ENCODE measurements around the gene ALDH1L2.
A peak's percentile ranks its signal among the peaks of the same experiment; 100 is the strongest.

ALDH1L2 gene

GRCh38 chr12:105104762-105105161 lies 20.5 kb upstream of the ALDH1L2 start (continued):
- TF ChIP-seq ZNF157 (tag by site-specific recombination; IDR thresholded peaks at IDR 0.05) (no peak), ZXDB (tag by site-specific recombination; IDR thresholded peaks at IDR 0.05) (no peak), ZNF23 (tag by site-specific recombination; IDR thresholded peaks at IDR 0.05; ENCODE audit: borderline replicate concordance) (no peak), WT1 (tag by site-specific recombination; IDR thresholded peaks at IDR 0.05) (no peak), ZNF677 (tag by site-specific recombination; IDR thresholded peaks at IDR 0.05) (no peak), ZNF580 (tag by site-specific recombination; IDR thresholded peaks at IDR 0.05) (peak; percentile 95)

GRCh38 chr12:105102673-105103072 lies 18.4 kb upstream of the ALDH1L2 start:
- POLR2A ChIA-PET, result interaction anchor here (0.6 to 1.1 kb wide), 3 partner anchors 168 to 1173 kb away, joined by 3 to 5 read pairs (median 5); partner anchors contain the start of gene HSP90B1
- no peak for TF ChIP-seq ZNF610 (tag by site-specific recombination; IDR thresholded peaks at IDR 0.05; ENCODE audit: borderline replicate concordance)
- peak; percentile 86 for TF ChIP-seq ATF2 (tag by site-specific recombination; IDR thresholded peaks at IDR 0.05; ENCODE audit: low read depth)
- 0 out of 2 replicates have a peak, but pooled peaks have one; percentile 13 for TF ChIP-seq ZBTB17 (tag by site-specific recombination; IDR thresholded peaks at IDR 0.05)
- TF ChIP-seq ZNF350 (tag by site-specific recombination; IDR thresholded peaks at IDR 0.05), result no peak
- no peak for TF ChIP-seq ZNF157 (tag by site-specific recombination; IDR thresholded peaks at IDR 0.05)
- TF ChIP-seq ZNF580 (tag by site-specific recombination; IDR thresholded peaks at IDR 0.05), result no peak
- 0 out of 2 replicates have a peak, but pooled peaks have one; percentile 15 for TF ChIP-seq PRDM6 (tag by site-specific recombination; IDR thresholded peaks at IDR 0.05)
- H3K36me3 ChIP-seq (ENCODE audit: control insufficient read depth in 2 of 2, insufficient read depth in 1 of 2, low read length in 2 of 2), result no peaks in the 10 kb centered on the region
- no peaks in the 10 kb centered on the region for H3K9me3 ChIP-seq (ENCODE audit: control insufficient read depth, insufficient read depth, low read depth, low read length)
- peaks cover 6% of the 10 kb centered on the region; the same call in 1 of the 2 replicates for H3K4me1 ChIP-seq (ENCODE audit: control insufficient read depth, insufficient read depth, low read length)
- no peak overlapping the region for H3K4me3 ChIP-seq (ENCODE audit: low read depth, low read length)
- no peak overlapping the region for H3K27ac ChIP-seq (ENCODE audit: extremely low read depth, low read depth, low read length)
- CTCF ChIA-PET, result interaction anchor here (0.6 to 1.4 kb wide), 3 partner anchors 46 to 721 kb away, joined by 3 to 5 read pairs (median 3); no protein-coding TSS in a partner anchor

GRCh38 chr12:105100998-105101397 lies 16.7 kb upstream of the ALDH1L2 start:
- no peak overlapping the region for H3K27ac ChIP-seq (ENCODE audit: extremely low read depth, low read depth, low read length)
- H3K4me1 ChIP-seq (ENCODE audit: control insufficient read depth, insufficient read depth, low read length), result peaks cover 4% of the 10 kb centered on the region; the same call in 1 of the 2 replicates
- ChIA-PET CTCF (interaction anchor here (0.6 to 1.3 kb wide), 2 partner anchors 719 to 890 kb away, joined by 3 to 5 read pairs; no protein-coding TSS in a partner anchor), POLR2A (interaction anchor here (0.6 kb wide), 2 partner anchors 16 to 644 kb away, joined by 3 read pairs; no protein-coding TSS in a partner anchor)
- no peak overlapping the region for H3K4me3 ChIP-seq (ENCODE audit: low read depth, low read length)
- no peaks in the 10 kb centered on the region for H3K9me3 ChIP-seq (ENCODE audit: control insufficient read depth, insufficient read depth, low read depth, low read length)
- no peaks in the 10 kb centered on the region for H3K36me3 ChIP-seq (ENCODE audit: control insufficient read depth in 2 of 2, insufficient read depth in 1 of 2, low read length in 2 of 2)
- TF ChIP-seq ZNF660 (tag by site-specific recombination; IDR thresholded peaks at IDR 0.05) (no peak), ZNF654 (tag by site-specific recombination; IDR thresholded peaks at IDR 0.05; ENCODE audit: low read depth) (peak; percentile 46), CTCF (tag by site-specific recombination; IDR thresholded peaks at IDR 0.05) (peak; percentile 23; the same call in 1 of the 2 replicates)

All from HEK293 (cell line).